Adrenal gland (tissue), 5 donors: ENCODE data around the gene BMPR1B.

Experiments used
- CTCF ChIP-seq, 6 experiments: fragments of 450-650 bp in 4 of 6; fragments of 200-600 bp in 2 of 6; sonication (generic) in 1 of 6; IDR thresholded peaks; 1 replicate in 5 of 6; 2 replicates in 1 of 6; pipeline versions ENCODE4 v1.5.1 to v1.8.0; 2016 to 2021; ENCODE audit warnings: antibody characterized with exemption in 6 of 6, mild to moderate bottlenecking in 2 of 6, moderate library complexity in 1 of 6
- POLR2A ChIP-seq, 2 donors: fragments of 450-650 bp; IDR thresholded peaks; one replicate each; pipeline ENCODE4 v1.6.1; 2017; ENCODE audit warnings: antibody characterized with exemption in 2 of 2, mild to moderate bottlenecking in 2 of 2, moderate library complexity in 1 of 2
- donor health status: DM: no; HTN: no; CAD: no.

GRCh38 chr4:95068818-95069478 lies 311.2 kb downstream of the BMPR1B start:
- no peak for TF ChIP-seq CTCF (IDR thresholded peaks at IDR 0.05)
- no peak for TF ChIP-seq POLR2A (IDR thresholded peaks at IDR 0.05)
